Stimulated activated naive CD8-positive, alpha-beta T cell treated with anti-CD3 and anti-CD28 coated beads, Interleukin-15, Interleukin-2, amounts not matched to agents 100 U/mL and 50 U/mL, for 24 hours (primary cell): Measurements from ENCODE around the gene FRMPD4.
"Not testable (repeated sequence)": the region's sequence is repeated elsewhere in the genome, so short reads cannot be mapped to it uniquely, and the experiment has no call there.

Experiments
- ATAC-seq: fragments of 150-1000 bp; cut with Tn5 transposase; one replicate; pipeline ENCODE4 v1.10.0; 2021
- DNase-seq: peaks from one replicate; pipeline ENCODE4 v3.0.0; 2021

FRMPD4 gene

DNA sequence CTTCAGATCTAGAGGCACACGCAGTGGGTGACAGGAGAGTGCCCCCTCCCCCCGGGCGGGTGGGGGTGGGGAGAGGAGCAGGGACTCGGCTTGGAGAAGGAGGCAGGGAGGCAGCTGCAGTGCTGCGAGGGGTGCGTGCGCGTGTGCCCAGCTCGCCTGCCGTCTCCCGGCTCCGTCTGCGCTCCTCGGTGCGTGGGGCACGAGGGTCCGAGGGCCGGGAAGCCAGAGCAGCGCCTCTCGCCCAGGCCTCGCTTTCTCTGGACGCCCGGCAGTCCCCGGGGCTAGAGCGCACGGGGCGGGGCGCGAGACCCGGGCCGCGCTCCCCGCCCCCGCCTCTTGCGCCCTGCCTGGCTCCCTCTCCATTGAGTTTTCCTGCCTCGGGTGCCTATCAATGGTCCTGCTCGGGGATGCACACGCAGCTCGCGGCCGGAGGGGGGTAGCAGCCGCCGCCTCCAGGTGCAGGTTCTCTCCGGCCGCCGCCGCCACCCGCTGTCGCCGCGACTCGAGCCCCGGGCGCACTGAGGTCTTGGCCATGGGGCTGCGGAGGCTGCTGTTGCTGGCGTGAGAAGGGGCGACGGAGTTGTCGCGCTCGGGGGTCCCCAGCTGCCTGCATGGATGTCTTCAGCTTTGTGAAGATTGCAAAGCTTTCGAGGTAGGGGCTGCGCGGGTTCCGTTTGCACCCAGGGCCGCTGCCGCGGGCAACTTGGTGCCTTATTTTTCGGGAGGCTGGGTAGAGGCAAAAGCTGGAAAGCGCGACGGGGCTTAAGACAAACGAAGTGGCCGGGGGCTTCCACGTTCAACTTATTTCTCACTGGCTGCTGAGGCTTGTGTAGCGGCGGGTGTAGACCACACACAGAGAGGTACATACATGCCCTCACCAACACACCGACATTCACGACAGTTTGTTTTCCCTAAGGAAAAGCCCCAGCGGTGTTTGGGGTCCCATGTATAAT, at the start of gene FRMPD4:
FRMPD4 (plus strand) TSS at position 113 of the 953 bp plus-strand sequence; CDS start at position 612, 499 bp downstream.
- no peak for ATAC-seq
- no peak for DNase-seq

DNA sequence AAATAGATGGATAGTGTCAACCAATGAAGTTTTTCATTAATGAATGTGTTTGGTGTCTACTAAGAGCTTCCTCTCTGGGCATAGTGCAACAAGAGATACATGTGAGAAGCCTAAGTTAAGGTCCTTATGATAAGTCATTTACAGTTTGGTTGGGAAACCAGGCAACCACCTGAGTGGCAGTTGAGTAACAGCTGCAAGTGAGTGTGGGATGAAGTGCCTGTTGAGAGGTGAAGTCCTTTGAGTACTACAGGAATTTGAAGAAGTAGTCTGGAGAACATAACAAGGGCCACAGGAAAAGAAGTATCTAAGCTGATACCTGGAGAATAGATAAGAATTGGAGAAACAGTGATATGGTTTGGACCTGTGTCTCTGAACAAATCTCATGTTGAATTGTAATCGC, 48.5 kb upstream of the FRMPD4 start:
- no peak for ATAC-seq
- no peak for DNase-seq

DNA sequence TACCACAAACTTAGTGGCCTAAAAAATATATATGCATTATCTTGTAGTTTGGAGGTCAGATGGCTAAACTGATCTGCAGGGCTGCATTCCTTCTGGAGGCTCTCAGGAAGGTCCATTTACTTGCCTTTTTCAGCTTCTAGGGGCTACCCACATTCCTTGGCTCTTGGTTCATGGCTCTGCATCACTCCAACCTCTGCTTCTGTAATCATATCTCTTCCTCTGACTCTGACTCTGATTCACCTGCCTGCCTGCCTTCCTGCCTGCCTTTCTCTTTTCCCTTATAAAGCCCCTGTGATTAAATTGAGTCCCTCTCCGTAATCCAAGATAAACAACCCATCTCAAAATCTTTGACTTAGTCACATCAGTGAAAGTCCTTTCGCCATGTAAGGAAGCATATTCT, 25.0 kb upstream of the FRMPD4 start:
- ATAC-seq (no peak), DNase-seq (no peak)

GRCh38 chrX:12115377-12115776, 22.9 kb upstream of the FRMPD4 start:
- no peak for DNase-seq

DNA sequence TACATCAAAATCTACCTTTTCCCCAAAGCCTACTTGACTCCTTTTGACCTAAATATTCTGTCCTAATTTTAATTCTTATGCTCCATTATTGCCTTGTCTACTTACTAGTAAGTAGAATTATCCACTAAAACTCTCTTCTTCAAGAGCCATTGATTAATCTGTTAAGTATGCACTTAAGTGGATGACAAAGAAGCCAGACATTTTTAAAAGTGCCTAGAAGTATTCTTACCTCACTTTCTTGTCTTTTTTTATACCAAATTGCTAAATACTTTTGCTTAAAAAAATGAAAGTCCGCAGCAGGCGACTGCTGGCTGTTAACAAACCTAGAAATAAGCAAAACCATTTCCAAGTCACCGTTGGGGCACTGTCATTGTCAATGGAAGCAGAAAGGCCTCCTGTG, 20.1 kb upstream of the FRMPD4 start:
- DNase-seq, result no peak
- no peak for ATAC-seq

More at GRCh38 chrX:12115377-12115776, 22.9 kb upstream of the FRMPD4 start:
- ATAC-seq, result no peak

DNA sequence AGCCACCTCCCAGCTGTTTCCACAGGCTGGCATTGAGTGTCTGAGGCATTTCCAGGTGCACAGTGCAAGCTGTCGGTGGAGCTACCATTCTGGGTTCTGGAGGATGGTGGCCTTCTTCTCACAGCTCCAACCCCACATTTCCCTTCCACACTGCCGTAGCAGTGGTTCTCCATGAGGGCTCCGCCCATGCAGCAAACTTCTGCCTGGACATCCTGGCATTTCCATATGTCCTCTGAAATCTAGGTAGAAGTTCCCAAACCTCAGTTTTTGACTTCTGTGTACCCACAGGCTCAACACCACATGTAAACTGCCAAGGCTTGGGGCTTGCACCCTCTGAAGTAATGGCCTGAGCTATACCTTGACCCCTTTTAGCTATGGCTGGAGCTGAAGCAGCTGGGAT, 10.3 kb upstream of the FRMPD4 start:
- DNase-seq, result no peak
- ATAC-seq, result no peak

GRCh38 chrX:12137951-12138360, 317 bp upstream of the FRMPD4 start:
- ATAC-seq (no peak), DNase-seq (no peak)

DNA sequence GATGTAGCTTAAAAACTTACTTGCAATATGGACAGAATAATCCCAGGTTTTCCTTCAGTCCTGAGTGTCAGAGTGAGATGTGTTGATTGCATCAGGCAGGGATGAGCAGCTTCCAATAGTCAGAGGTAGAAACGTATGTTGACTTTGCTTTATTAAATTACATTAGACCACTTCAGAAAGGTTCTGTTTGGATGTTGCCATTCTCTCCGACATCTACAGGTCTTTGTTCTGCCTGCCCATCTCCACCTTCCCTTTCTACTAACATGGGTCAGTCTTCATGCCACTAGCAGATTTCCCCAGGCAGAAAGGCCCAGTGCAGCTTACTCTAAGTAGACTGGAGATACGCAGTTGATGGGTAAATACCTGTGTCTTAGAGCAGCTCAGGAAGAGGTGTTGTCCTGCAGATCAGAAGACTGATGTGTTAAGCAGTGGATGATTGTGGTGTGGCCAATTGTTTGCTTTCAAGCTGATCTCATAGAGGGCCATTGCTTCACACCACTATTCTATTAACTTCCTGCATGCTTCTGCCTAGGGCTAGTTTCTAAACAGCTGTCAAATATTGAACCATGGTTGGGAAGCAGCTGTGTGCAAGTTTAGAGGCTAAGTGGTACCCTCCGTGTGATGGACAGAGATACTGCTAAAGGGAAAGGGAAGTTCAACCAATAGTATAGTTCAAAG, 1.8 kb downstream of the FRMPD4 start:
- no peak for ATAC-seq

DNA sequence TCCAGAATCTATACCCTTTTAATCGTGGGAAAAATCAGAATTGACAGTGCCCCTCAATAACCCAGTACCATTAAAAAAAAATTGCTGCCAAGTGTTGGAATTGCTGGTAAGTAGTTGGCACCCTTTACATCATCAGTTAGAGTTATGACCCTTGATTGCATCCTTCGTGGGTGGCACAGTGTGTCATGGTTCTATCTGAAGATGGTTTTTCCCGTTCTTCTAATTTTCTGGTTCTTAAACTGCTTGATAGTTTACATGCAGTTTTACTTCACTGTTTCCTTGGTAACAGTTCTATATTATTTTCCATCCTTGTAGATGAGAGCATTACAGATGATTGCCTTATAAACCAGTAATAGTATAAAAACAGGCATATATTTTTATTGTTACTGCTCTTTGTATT, 3.2 kb downstream of the FRMPD4 start:
- DNase-seq, result no peak
- ATAC-seq, result no peak

More for the DNA sequence above, 1.8 kb downstream of the FRMPD4 start:
- DNase-seq, result no peak

DNA sequence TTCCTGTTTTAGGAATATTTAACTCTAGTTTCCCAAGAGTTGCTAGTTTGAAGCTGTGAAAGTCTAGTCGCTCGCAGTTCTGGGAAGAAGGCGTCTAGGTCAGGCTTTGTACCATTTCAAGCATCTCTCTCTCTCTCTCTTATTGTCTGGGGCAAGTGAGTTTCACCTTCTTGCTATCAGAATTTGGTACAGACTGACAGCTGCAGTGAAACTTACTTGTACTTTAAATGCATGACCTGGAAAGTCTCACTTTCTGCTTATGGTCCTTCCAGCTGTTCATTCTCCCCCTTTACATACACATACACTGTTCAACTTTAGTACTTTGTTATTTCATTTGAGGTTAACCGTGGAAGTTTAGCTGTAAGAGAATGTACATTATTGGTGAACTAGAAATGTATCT, 4.4 kb downstream of the FRMPD4 start:
- no peak for ATAC-seq
- DNase-seq, result no peak

- no peak for ATAC-seq
Observed at GRCh38 chrX:12145402-12145801, 7.1 kb downstream of the FRMPD4 start.

GRCh38 chrX:12149670-12150407, 11.6 kb downstream of the FRMPD4 start:
- no peak for ATAC-seq
- no peak for DNase-seq

More at GRCh38 chrX:12145402-12145801, 7.1 kb downstream of the FRMPD4 start:
- DNase-seq, result no peak

- DNase-seq (no peak), ATAC-seq (no peak)
Observed at GRCh38 chrX:12153317-12153716, 15.0 kb downstream of the FRMPD4 start.

DNA sequence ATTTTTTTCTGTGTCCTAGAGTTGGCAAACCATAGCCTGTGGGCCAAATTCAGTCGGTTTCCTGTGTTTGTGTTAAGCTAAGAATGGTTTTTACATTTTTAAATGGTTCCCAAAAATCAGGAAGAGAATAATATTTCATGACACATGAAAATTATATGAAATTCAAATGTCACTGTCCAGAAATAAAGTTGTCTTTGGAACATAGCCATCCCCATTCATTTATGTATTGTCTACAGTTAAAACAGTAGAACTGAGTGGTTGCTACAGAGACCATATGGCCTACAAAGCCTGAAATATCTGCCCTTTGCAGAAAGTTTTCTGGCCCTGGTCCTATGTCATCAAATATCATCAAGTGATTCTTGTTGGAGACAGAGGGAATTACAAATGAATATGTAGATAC, 15.5 kb downstream of the FRMPD4 start:
- no peak for DNase-seq
- ATAC-seq, result no peak

GRCh38 chrX:12159799-12160198, 21.5 kb downstream of the FRMPD4 start:
- ATAC-seq, result no peak

DNA sequence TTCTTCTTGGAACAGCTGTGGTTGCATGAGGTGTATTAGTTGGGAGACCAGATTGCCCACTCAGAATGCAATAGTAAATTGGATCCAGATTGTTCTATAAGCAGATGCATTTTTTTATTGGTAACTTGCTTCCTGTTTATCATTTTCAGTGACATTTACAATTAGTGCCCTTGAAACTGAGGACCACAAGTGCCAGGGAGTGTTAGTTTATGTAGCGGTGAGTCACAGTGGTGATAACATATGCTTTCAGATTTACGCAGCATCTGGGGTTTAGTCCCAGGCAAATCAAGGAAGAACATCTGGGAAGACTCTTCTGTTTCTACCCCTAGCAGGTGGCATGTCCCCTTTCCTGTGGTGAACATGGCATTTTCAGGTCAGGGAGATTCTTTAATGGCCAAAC, 24.1 kb downstream of the FRMPD4 start:
- ATAC-seq, result no peak
- DNase-seq, result no peak

More at GRCh38 chrX:12159799-12160198, 21.5 kb downstream of the FRMPD4 start:
- no peak for DNase-seq

DNA sequence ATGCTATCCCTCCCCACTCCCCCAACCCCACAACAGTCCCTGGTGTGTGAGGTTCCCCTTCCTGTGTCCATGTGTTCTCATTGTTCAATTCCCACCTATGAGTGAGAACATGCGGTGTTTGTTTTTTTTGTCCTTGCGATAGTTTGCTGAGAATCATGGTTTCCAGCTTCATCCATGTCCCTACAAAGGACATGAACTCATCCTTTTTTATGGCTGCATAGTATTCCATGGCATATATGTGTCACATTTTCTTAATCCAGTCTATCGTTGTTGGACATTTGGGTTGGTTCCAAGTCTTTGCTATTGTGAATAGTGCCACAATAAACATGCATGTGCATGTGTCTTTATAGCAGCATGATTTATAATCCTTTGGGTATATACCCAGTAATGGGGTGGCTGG, 25.9 kb downstream of the FRMPD4 start:
- not testable (repeated sequence) for DNase-seq, ATAC-seq

DNA sequence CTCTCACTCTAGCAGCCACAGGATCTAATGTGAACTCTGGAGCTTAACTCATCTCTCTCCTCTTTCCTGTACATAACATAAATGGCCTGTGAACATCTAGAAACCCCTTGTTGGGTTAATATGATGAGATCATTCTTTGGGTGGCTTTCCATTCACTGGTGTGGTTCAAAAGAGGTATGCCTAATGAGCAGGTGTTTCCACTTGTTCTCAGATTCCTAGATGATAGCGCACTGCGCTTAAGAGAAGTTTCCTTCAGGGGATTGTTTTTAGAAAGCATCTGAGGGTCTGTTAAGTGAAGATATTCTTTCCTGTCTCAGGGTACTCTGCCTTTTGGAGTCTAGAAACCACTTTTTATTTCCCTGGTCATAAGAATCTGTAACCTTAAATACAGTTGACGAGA, 32.5 kb downstream of the FRMPD4 start:
- ATAC-seq, result no peak
- DNase-seq, result no peak

DNA sequence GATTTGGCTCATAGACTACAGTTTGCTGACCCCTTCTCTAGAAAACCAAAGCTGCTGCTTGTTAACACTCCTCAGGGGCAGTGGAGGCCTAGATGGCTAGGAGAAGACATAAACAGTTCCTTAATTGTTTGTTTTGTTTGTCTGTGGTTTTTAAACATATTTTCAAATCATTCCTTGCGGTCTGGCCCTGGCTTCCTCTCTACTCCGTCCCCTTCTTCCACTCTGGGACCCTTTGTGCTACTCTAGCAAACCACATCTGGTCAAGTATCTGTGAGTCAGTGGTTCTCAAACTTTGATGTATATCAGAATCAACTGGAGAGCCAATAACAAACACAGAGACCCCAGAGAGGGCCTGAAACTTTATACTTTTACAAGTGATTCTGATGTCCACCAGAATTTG, 36.1 kb downstream of the FRMPD4 start:
- DNase-seq, result no peak
- ATAC-seq, result no peak

- ATAC-seq, result no peak
Observed at GRCh38 chrX:12197030-12197429, 58.8 kb downstream of the FRMPD4 start.

DNA sequence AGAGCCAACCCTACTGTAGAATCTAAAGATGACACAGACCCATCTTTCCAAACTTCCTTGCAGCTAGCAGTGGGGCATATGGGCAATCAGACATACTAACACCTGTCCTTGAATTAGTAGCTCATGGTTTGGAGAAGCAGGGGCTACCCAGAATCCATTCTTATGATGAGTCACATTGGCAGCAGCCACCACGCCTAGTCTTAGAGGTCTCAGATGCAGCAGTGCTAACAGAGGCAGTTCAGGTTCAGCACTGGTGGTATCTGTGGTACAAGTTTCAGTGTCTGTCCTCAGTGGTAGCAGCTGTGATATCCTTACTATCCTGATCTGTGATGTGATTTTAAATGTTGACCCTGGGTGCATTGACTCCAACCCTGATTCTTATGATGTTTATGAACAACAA, 68.1 kb downstream of the FRMPD4 start:
- ATAC-seq, result no peak

More at GRCh38 chrX:12197030-12197429, 58.8 kb downstream of the FRMPD4 start:
- no peak for DNase-seq

GRCh38 chrX:12210196-12210815, 72.0 kb downstream of the FRMPD4 start:
- ATAC-seq (no peak), DNase-seq (no peak)

More for the DNA sequence above, 68.1 kb downstream of the FRMPD4 start:
- DNase-seq, result no peak
